GM19395 (cell line): ENCODE data around the gene RSPH6A.
"Not testable (repeated sequence)": the region's sequence is repeated elsewhere in the genome, so short reads cannot be mapped to it uniquely, and the experiment has no call there.

Experiments
- ATAC-seq: cut with Tn5 transposase; IDR thresholded peaks from one replicate; pipeline ENCODE4 v1.9.1; 2021; ENCODE audit warnings: mild to moderate bottlenecking, moderate library complexity; ENCODE audit not compliant: unreplicated experiment

The RSPH6A gene

GRCh38 chr19:45766869-45767346 lies 48.2 kb downstream of the RSPH6A start:
- ATAC-seq: no peak

- ATAC-seq: no peak
Measured at GRCh38 chr19:45766296-45766868, 48.7 kb downstream of the RSPH6A start.

- no peak for ATAC-seq
Measured at GRCh38 chr19:45765702-45766295, 49.3 kb downstream of the RSPH6A start.

GRCh38 chr19:45764945-45765701 lies 50.0 kb downstream of the RSPH6A start:
- no peak for ATAC-seq

GRCh38 chr19:45764475-45764874 lies 50.6 kb downstream of the RSPH6A start:
- no peak for ATAC-seq

GRCh38 chr19:45763691-45764294 lies 51.3 kb downstream of the RSPH6A start:
- ATAC-seq: no peak

- ATAC-seq: no peak
Measured at GRCh38 chr19:45762870-45763631, 52.1 kb downstream of the RSPH6A start.

- ATAC-seq: no peak
Measured at GRCh38 chr19:45761714-45762113, 53.4 kb downstream of the RSPH6A start.

- ATAC-seq: no peak
Measured at GRCh38 chr19:45758921-45759320, 56.2 kb downstream of the RSPH6A start.

- ATAC-seq: no peak
Measured at GRCh38 chr19:45757695-45758094, 57.4 kb downstream of the RSPH6A start.

- no peak for ATAC-seq
Measured at GRCh38 chr19:45754323-45754722, 60.8 kb downstream of the RSPH6A start.

- ATAC-seq: no peak
Measured at GRCh38 chr19:45753548-45753947, 61.6 kb downstream of the RSPH6A start.

GRCh38 chr19:45752639-45753038 lies 62.5 kb downstream of the RSPH6A start:
- no peak for ATAC-seq

- not testable (repeated sequence) for ATAC-seq
Measured at GRCh38 chr19:45751483-45751882, 63.6 kb downstream of the RSPH6A start.

- ATAC-seq: no peak
Measured at GRCh38 chr19:45747513-45747912, 67.6 kb downstream of the RSPH6A start.

- ATAC-seq: no peak
Measured at GRCh38 chr19:45746866-45747265, 68.2 kb downstream of the RSPH6A start.
